GM20000 (cell line): ENCODE results near the gene CTPS2.

Experiments
- DNase-seq: peaks from one replicate; pipeline ENCODE4 v3.0.0; 2012; ENCODE audit warnings: low spot score
- CTCF ChIP-seq: IDR thresholded peaks from 2 replicates; pipeline ENCODE4 v1.5.1; 2012; ENCODE audit warnings: mild to moderate bottlenecking, control low read depth; ENCODE audit errors: extremely low read depth, missing control alignments

CTPS2 gene

GRCh38 chrX:16664626-16665025, 47.8 kb downstream of the CTPS2 start:
- no peak for DNase-seq
- TF ChIP-seq CTCF = no peak

- no peak for TF ChIP-seq CTCF
- DNase-seq = no peak
These were observed 48.4 kb downstream of the CTPS2 start for GRCh38 chrX:16664074-16664473.

- no peak for TF ChIP-seq CTCF
- no peak for DNase-seq
These were observed 50.1 kb downstream of the CTPS2 start for GRCh38 chrX:16662402-16662801.

- DNase-seq = no peak
These were observed 51.0 kb downstream of the CTPS2 start for GRCh38 chrX:16661495-16661894.

GRCh38 chrX:16659321-16659720, 53.1 kb downstream of the CTPS2 start:
- TF ChIP-seq CTCF = no peak
- no peak for DNase-seq

More at GRCh38 chrX:16661495-16661894, 51.0 kb downstream of the CTPS2 start:
- no peak for TF ChIP-seq CTCF

- TF ChIP-seq CTCF = no peak
- DNase-seq = no peak
These were observed 54.2 kb downstream of the CTPS2 start for GRCh38 chrX:16658284-16658683.

- no peak for TF ChIP-seq CTCF
- no peak for DNase-seq
These were observed 58.4 kb downstream of the CTPS2 start for GRCh38 chrX:16654093-16654492.
